Stimulated activated CD4-positive, alpha-beta T cell treated with anti-CD3 and anti-CD28 coated beads, TNF-alpha, amount 100 ng/mL, for 4 hours (primary cell): ENCODE data around the gene PTGFRN.
"Not testable (repeated sequence)": the region's sequence is repeated elsewhere in the genome, so short reads cannot be mapped to it uniquely, and the experiment has no call there.

Experiments used
- DNase-seq, 3 experiments: peaks; one replicate each; pipeline ENCODE4 v3.0.0-alpha.2; 2020; ENCODE audit warnings: low read depth in 3 of 3

The PTGFRN gene

DNA sequence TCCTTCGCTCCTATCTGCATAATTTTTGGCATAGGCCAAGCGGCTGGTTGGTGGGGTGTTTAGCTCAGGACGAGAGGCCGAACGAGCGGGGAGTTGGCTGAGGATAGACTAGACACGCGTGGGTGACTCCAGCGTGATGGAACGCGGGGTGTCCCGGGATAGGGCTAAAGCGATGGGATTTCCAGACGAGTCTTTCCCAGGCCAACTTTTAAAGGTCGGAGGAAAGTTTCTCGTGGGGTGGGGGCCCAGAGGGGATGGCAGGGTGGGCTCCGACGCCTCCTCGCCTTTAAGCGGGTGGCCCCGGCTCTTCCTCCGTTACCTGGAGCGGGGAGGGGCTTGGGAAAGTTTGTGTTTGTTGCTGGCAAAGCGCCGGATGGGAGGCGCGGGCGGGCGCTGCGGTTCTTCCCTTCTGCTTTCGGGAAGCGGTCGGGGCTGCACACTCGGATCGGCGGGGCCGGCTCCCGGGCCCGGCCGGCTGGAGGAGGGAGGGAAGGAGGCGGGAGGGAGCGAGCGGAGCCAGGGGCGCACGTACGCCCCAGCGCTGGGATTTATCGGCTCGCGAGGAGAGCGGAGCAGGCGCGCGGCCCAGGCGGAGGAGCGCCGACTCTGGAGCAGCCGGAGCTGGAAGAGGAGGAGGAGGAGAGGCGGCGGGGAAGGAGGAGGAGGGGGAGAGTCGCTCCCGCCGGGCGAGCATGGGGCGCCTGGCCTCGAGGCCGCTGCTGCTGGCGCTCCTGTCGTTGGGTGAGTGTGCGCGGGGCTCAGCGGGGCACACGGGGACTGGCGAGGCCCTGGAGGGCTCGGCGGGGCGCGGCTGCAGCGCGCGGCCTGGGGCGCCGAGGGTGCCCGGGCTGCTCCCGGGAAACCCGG lies at the start of gene PTGFRN:
TSS of gene PTGFRN (plus strand) at position 405 of the 867 bp plus-strand sequence. CDS start at position 693, 288 bp downstream.
- peak in 1 of 3 experiments; percentile 13 for DNase-seq

DNA sequence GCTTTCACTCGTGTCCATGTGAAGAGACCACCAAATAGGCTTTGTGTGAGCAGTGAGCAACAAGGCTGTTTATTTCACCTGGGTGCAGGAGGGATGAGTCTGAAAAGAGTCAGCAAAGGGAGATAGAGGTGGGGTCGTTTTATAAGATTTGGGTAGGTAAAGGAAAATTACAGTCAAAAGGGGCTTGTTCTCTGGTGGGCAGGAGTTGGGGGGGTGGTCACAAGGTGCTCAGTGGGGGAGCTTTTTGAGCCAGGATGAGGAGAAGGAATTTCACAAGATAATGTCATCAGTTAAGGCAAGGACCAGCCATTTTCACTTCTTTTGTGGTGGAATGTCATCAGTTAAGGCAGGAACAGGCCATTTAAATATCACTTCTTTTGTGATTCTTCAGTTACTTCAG lies 49.5 kb upstream of the PTGFRN start:
- DNase-seq, result not testable (repeated sequence)

DNA sequence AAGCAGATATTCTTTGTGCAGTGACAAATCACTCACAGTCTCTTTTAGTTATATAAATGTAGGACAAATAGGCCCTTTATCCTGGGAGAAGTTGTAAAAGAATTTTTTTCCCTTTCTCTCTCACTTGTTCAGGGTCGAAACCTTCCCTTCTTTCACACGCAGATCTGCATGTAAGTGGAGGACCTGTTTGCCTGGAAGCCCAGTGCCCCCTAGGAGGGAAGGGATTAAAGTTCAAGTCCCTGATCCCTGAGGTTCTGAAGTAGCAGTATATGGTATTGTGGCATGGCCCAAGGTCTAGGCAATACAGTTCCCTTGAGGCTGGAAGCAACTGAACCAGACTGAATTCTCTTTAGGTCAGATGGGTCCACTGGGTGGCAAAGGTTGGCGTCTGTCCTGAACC lies 48.6 kb upstream of the PTGFRN start:
- no peak for DNase-seq

DNA sequence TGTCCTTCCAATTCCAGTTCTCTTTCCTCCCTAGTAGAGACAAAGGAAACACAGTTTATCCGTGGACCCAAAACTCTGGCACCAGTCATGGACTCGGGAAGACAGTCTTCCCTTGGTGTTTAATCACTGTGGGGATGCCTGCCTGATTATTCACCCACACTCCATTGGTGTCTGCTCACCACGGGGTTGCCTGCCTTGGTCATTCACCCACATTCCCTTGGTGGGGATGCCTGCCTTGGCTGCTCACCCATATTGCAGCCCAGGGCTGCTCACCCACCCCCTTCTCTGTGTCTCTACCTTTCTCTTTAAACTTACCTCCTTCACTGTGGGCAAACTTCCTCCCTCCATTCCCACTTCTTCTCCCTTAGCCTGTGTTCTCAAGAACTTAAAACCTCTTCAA lies 46.7 kb upstream of the PTGFRN start:
- not testable (repeated sequence) for DNase-seq

DNA sequence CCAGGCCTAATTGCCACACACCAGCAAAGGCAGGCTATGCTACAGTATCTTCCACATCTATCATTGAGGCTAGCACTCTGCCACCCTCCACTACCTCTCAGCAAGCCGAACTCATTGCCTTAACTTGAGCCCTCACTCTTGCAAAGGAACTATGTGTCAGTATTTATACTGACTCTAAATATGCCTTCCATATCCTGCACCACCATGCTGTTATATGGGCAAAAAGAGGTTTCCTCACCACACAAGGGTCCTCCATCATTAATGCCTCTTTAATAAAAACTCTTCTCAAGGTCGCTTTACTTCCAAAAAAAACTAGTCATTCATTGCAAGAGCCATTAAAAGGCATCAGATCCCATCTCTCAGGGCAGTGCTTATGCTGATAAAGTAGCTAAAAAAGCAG lies 43.2 kb upstream of the PTGFRN start:
- not testable (repeated sequence) for DNase-seq

DNA sequence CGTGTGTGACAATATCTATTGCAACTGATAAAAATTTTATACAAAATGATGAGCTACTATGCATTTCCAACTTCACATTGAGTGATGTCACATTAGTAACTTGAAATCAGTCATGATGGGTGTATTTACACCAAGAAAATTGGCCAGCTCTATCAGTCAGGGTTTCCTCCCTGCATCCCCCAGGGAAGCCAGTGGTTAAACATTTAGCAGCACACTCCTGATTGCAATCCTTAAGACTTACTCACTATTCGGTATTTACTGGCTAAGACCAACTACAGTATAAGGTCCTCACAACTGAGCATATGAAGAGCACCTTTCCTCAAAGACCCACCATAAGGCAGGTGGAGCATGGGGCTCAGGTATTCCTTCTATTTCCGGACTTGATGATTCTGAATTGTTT lies 41.3 kb upstream of the PTGFRN start:
- DNase-seq, result no peak

DNA sequence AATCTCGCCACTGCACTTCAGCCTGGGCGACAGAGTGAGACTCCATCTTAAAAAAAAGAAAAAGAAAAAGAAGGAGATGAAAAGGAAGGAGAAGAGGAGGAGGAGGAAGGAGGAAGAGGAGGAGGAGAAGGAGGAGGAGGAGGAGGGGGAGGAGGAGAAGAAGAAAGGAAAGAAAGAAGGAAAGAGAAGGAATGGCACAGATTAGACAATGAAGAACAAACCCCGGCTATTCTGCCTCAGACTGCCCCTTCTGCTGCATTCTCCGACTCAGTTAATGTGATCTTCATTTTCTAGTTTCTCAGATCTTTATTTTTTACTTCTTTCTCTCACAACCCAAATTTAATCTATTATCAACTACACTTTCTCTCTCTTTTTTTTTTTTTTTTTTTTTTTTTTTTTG lies 40.1 kb upstream of the PTGFRN start:
- no peak for DNase-seq

DNA sequence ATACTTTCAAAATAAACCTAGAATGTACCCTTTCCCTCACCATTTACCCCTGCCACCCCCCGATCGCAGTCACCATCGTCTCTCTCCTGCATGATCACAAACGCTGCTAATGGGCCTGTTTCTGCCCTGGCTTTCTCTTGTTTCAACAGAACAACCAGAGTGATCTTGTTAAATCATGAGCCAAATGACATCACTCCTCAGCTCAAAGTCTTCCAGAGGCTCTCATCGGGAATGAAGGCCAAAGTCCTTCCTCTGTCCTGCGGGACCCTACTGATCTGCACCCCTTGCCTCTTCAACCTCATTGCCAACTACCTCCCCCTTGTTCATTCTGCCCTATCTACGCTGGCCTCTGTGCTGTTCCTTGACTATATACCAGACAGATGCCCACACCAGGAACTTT lies 39.4 kb upstream of the PTGFRN start:
- no peak for DNase-seq

DNA sequence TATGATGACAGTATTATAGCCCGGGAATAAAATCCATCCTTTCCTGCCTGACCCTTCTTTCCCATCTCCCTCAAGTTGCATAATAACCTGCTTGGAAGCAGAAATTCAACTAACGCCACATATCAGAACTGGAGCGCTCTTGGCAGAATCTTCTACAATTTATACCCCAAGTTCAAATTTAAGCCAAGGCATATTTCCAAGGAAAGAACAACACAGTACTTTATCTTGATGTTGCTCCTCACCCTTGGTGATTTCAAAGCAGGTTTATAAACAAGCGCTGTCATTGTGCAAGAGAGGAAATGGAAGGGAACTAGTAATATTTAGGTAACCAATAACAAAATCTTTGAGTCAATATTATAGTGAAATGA lies 38.0 kb upstream of the PTGFRN start:
- DNase-seq, result no peak

DNA sequence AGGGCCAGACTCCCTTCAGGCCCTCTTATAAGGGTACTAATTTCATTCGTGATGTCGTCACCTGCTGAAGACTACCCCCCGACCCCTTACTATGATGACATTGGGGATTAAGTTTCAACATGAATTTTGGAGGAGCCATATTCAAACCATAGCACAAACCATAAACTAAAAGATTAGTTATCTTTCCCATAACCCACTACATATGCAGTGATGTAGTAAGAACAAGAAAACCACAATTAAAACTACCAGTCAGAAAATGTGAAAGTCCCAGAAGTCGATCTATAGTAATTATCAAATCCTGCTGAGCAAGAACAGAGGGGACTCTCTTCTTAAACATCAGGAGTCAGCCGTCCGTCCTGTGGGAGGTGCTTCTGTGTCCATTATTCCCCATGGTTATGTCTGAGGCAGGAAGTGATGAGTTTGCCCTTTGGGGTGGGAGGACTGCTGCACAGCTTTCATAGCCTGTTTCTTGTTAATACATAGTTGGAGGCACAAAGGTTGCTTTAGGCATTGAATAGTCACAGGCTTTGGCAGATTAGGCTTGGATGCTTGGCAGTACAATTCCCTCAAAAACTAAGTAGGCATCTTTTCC lies 35.9 kb upstream of the PTGFRN start:
- no peak for DNase-seq

DNA sequence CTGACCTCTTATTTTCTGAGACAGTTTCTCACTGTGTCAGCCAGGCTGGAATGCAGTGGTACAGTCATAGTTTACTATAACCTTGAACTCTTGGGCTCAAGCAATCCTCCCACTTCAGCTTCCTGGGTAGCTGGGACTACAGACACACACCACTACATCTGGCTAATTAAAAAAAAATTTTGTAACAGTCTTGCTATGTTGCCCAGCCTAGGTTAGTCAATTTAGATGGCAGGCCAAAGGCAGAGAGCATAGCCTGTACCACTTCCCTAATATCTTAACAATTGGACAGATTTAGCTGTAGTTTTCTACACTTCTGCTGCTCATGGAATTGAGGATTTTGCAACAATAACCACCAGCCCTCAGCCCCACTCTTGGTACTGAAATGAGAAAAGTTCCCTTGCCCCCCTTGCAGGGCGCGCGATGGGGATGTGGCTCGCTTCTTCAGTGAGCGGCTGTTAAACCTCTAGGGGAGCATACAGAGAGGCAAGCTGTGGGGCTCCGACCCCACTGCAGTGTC lies 34.9 kb upstream of the PTGFRN start:
- DNase-seq, result no peak

DNA sequence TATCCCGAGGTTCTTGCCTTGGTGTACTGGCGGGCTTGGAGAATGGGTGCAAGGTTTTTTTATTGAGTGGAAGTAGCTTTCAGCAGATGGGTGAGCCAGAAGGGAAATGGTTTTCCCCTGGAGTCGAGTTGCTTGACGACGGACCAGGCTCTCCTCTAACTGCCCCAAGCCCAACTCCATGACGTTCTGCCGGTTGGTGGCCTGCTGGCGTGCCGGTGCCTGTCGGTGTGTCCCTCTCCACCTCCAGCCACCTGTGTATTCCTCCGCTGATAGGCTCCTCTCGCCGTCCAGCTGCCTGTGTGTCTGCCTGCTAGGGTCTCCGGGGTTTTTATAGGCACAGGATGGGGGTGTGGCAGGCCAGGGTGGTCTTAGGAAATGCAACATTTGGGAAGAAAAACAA lies 34.3 kb upstream of the PTGFRN start:
- no peak for DNase-seq

DNA sequence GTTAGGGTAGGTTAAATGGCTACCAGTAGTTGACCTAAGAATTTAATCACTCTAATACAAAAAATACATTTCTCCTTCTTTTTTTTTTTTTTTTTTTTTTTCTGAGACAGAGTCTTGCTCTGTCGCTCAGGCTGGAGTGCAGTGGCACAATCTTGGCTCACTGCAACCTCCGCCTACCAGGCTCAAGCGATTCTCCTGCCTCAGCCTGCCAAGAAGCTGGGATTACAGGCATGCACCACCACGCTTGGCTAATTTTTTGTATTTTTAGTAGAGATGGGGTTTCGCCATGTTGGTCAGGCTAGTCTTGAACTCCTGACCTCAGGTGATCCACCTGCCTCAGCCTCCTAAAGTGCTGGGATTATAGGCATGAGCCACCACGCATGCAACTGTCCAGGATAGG lies 33.8 kb upstream of the PTGFRN start:
- DNase-seq, result not testable (repeated sequence)

DNA sequence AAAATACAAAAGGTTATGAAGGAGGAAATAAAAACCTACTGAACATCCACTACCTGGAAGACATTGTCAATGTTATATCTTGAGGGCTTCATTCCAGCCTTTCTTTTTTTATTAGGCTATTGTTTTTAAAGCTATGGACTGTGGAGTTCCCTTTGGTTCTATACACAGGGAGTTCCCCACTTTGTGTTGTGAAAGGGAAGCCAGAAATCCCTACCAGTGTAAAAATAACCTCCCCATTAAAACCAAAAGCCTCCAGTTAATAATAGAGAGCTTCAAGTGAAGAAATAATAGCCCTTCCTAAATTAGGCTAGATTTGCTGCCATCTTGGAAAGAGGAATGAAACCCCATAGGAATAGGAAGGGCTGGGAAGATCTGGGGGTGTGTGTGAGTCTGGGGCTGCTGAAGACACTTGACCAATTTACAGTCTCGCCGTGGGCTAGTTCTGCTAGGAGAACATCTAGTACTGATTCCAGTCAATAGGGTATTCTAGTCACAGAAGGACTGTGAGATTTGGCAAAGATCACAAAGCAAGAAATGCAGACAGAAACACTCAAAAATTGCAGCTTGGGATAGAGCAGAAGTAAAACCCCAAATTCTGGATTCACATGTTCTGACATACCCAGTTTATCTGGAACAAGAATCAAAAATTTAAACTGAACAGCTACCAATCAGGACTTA lies 32.4 kb upstream of the PTGFRN start:
- no peak for DNase-seq

DNA sequence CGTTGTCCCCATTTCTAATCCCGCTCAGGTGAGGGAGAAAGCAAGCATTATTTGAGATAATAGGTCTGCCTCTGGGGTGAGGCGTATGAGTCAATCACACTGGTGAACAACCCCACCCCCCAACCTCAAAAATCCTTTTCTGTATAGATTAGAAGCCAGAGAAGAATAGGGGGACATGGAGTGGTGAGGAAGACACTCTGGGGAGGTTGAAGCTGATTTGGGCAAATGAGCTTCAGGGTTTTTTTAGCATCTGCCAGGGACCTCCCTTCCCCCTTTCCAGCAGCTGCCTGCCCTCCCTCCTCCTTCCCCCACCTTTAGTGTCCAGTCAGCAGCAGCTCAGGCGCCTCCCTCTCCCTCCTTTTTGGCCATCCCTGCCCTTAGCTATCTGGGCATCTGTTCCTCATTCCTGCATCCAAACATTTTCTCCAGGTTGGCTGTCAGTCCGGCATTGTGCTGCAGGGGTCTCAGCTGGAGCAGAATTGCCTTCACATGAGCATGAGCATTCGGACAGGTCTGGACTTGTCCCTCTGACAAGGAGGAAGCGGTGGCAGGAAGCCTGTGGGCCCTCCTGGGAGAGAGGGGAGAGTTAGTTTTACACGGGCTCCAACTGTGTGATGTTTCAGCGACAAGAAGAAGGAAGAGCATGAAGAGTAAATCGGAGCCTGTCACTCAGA lies 30.8 kb upstream of the PTGFRN start:
- no peak for DNase-seq

DNA sequence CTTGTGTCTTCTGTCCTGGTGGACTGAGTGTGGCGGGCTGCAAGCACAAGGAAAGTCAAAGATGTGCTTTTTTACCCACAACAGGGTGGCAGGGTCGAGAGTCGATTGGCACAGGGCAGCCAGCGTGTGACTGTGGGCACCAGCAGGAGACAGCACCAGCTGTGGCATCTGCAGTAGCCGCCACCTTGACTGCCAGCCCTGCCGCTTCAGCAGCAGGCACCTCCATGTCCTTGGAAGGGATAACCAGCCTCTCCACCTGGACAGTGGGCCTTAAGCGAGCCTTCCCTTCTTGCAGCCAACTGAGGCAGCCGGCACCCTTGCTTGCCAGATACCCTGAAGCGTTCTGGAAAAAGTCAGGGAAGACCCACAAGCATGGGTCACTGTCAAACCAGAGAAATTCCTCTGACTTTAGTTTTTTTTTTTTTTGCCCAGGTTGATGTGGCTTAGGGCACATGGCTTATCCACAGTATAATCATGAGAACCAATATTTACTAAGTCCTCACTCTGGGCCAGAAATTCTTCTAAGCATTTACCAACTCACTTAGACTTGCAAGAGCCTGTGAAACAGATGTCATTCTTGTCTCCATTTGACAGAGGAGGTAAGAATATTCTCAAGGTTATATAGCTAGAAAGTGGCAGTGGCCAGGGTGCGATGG lies 30.1 kb upstream of the PTGFRN start:
- DNase-seq, result no peak

DNA sequence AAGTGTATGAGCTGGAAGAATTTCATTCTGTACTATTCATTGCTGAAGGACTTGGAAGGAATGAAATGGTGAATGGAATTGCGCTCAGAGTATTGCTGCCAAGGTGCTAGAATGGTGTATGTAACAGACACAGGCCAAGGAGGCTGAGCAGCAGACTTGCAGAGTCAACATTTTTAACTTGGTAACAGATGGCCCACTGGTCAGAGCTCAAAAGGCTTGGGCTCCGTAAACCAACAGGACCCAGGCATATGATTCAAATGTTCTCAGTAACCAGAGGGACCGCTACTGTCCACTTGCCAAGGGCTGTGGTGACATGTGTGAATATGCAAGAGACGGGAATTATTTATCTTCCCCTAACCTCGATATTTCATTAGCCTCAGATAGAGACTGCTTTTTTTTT lies 28.8 kb upstream of the PTGFRN start:
- DNase-seq, result no peak

DNA sequence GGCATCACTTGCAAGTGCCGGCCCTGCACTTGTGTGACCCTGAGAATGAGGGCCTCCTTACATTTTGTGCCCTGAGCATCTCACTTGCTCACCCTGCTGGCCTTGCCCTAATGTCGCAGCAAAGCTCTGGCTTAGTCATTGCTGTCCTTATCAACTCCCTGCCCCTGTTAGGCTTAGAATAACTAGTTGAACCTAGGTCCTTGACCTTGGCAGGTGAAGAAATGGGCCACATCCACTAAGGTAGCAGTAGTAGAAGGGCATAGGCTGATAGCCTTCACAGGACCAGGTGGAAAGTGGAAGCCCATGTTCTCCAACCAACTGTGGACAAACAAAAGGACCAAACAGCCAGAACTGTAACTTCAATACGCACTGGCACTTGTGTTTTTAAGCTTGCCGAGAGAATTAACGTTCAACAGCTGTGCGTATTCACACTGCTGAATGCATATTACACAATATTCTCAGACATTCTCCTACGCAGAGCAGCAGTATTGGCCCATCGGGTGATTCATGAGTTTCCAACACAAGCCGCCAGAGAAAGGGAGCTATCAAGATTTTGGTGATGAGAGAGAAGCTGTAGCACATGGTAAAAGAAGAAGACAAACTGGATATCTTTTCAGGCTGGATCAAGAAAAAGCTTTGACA lies 27.7 kb upstream of the PTGFRN start:
- no peak for DNase-seq

DNA sequence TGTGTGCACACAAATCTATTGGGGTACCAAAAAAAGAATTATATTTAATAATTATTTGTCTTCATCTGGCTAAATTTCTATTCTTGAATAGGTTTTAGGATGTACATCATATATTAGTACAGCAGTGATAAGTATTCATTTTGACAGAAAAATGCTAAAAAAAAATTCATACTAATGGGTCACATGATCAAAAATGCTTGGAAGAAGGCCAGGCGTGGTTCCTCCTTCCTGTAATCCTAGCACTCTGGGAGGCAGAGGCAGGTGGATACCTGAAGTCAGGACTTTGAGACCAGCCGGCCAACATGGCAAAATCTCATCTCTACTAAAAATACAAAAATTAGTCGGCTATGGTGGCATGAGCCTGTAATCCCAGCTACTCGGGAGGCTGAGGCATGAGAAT lies 26.9 kb upstream of the PTGFRN start:
- DNase-seq, result no peak

DNA sequence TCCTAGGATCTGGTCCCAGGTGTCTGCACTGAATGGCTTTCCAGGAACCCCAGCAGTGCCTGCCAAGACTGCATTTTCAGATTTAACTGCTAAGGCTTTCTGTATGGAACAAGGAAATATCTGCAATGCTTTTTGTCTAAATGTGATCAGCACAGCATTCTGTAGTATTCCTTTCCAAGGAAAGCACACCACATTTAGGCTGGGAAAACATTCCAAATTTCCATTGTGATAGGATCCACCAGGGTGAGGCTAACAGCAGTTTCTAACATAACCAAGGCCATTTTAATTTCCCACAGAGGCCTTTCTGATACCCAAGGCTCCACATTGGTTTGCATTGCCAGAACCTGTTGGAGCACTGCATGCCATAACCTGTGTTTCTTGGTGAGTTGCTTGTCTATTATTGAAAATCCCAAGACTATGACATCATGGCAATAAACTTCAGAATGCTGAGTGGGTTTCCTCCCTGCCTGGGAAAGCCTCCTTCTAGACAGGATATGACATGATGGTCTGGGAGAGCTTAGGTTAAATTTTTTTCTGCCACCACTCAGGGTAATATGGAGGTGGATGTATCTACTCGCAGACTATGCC lies 23.3 kb upstream of the PTGFRN start:
- DNase-seq, result no peak

DNA sequence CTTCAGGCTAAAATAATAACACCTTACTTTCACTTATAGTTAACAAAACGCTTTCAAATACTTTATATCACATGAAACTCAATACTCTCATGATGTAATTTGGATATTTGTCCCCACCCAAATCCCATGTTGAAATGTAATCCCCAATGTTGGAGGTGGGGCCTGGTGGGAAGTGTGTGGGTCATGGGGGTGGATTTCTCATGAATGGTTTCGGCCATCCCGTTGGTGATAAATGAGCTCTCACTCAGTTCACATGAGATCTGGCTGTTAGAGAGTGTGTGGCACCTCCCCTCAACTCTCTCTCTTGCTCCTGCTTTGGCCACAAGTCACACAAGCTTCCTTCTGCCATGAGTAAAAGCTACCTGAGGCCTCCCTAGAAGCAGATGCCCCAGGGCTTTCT lies 22.5 kb upstream of the PTGFRN start:
- DNase-seq, result no peak
